ENCODE results near the gene PRR35. TPM values are rescaled to one million over a fixed set of nuclear protein-coding genes. Genes with fewer than 3 reads are reported as not detected.

Gene PRR35
- total RNA-seq, 1 donor = under 0.01 TPM

DNA sequence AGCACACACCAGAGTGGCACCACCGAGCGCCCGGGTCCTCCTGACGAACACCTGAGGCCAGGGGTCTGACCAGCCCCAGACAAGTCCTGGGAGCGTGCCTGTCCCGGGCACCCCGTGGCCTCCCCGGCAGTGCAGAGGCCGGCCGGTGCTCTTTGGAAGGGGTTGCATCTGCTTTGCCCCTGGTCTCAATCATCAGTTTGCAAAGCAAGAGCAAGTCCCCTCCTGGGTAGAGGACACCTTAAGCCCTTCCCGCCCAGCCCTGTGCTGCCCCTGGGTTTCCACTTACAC, 44.3 kb upstream of the PRR35 start:
- H4K20me1 ChIP-seq (ENCODE audit: insufficient read depth, low read length) = peaks cover 2% of the 10 kb centered on the region
- no peak overlapping the region for H3K4me3 ChIP-seq (ENCODE audit: insufficient read depth, low read length)
- H3K9me3 ChIP-seq (ENCODE audit: low read depth, low read length) = no peaks in the 10 kb centered on the region
- H3K4me2 ChIP-seq (ENCODE audit: insufficient read depth, low read length) = no peak overlapping the region
- H3K36me3 ChIP-seq (ENCODE audit: insufficient read depth, low read length) = peaks cover 22% of the 10 kb centered on the region
- no peak for DNase-seq (ENCODE audit: insufficient read length, low spot score, missing footprints)
- no peak overlapping the region for H2AFZ ChIP-seq (ENCODE audit: low read length)
- no peaks in the 10 kb centered on the region for H3K27me3 ChIP-seq (ENCODE audit: insufficient read depth, low read length)
- H3K27ac ChIP-seq (ENCODE audit: low read depth, low read length) = no peak overlapping the region
- no peaks in the 10 kb centered on the region for H3K4me1 ChIP-seq (ENCODE audit: insufficient read depth, low read length)
- H3K79me2 ChIP-seq (ENCODE audit: insufficient read depth, low read length) = no peaks in the 10 kb centered on the region
- TF ChIP-seq, protein P1, sequence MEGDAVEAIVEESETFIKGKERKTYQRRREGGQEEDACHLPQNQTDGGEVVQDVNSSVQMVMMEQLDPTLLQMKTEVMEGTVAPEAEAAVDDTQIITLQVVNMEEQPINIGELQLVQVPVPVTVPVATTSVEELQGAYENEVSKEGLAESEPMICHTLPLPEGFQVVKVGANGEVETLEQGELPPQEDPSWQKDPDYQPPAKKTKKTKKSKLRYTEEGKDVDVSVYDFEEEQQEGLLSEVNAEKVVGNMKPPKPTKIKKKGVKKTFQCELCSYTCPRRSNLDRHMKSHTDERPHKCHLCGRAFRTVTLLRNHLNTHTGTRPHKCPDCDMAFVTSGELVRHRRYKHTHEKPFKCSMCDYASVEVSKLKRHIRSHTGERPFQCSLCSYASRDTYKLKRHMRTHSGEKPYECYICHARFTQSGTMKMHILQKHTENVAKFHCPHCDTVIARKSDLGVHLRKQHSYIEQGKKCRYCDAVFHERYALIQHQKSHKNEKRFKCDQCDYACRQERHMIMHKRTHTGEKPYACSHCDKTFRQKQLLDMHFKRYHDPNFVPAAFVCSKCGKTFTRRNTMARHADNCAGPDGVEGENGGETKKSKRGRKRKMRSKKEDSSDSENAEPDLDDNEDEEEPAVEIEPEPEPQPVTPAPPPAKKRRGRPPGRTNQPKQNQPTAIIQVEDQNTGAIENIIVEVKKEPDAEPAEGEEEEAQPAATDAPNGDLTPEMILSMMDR (IDR thresholded peaks at IDR 0.05; ENCODE audit: extremely low read depth, low read depth, low read length) = no peak

DNA sequence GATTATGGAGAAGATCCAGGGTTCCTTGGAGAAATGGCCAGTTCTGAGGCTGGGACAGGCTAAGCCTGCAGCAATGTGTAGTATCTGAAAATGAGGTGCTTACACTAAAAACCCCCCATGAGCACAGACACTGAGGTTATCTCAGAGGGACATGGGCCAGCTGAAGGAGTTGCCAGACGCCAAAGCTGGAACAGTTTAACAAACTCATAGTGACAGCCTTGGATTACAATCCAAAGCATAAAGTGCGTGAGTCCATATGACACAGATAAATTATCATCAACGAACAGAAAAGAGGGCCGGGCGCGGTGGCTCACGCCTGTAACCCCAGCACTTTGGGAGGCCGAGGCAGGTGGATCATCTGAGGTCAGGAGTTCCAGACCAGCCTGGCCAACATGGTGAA, 43.9 kb upstream of the PRR35 start:
- H3K79me2 ChIP-seq (ENCODE audit: insufficient read depth, low read length) = no peaks in the 10 kb centered on the region
- TF ChIP-seq, protein P1 (IDR thresholded peaks at IDR 0.05; ENCODE audit: extremely low read depth, low read depth, low read length) = no peak

DNA sequence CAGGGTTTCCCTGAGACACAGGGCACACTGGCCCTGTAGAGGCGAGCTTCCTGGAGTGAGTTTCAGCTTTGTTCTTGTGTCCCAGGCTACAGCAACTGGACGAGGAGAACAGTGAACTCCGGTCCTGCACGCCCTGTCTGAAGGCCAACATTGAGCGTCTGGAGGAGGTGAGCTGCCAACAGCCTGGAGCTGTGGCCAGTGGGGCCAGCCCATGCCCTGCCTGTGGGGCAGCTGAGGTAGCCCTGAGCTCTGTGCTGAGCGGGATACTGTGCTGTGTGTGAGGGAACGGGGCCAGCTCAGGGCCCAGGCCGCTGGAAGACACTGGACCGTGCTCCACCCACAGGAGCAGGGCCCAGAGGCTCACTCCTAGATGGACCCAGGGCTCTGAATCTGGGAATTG, 41.3 kb upstream of the PRR35 start:
- no peaks in the 10 kb centered on the region for H3K27me3 ChIP-seq (ENCODE audit: insufficient read depth, low read length)
- TF ChIP-seq, protein P1 (IDR thresholded peaks at IDR 0.05; ENCODE audit: extremely low read depth, low read depth, low read length) = no peak
- H3K4me1 ChIP-seq (ENCODE audit: insufficient read depth, low read length) = no peaks in the 10 kb centered on the region
- no peaks in the 10 kb centered on the region for H3K79me2 ChIP-seq (ENCODE audit: insufficient read depth, low read length)
- no peak overlapping the region for H2AFZ ChIP-seq (ENCODE audit: low read length)
- no peaks in the 10 kb centered on the region for H3K9me3 ChIP-seq (ENCODE audit: low read depth, low read length)
- no peak overlapping the region for H3K4me2 ChIP-seq (ENCODE audit: insufficient read depth, low read length)
- no peak for DNase-seq (ENCODE audit: insufficient read length, low spot score, missing footprints)
- H3K4me3 ChIP-seq (ENCODE audit: insufficient read depth, low read length) = no peak overlapping the region
- peaks cover 19% of the 10 kb centered on the region for H3K36me3 ChIP-seq (ENCODE audit: insufficient read depth, low read length)
- peaks cover 5% of the 10 kb centered on the region for H4K20me1 ChIP-seq (ENCODE audit: insufficient read depth, low read length)
- no peak overlapping the region for H3K27ac ChIP-seq (ENCODE audit: low read depth, low read length)

More for the DNA sequence above, 43.9 kb upstream of the PRR35 start:
- Histone ChIP-seq H3K4me2 (ENCODE audit: insufficient read depth, low read length) (no peak overlapping the region), H3K4me1 (ENCODE audit: insufficient read depth, low read length) (no peaks in the 10 kb centered on the region), H4K20me1 (ENCODE audit: insufficient read depth, low read length) (peaks cover 2% of the 10 kb centered on the region), H2AFZ (ENCODE audit: low read length) (no peak overlapping the region), H3K4me3 (ENCODE audit: insufficient read depth, low read length) (no peak overlapping the region), H3K27ac (ENCODE audit: low read depth, low read length) (no peak overlapping the region), H3K9me3 (ENCODE audit: low read depth, low read length) (no peaks in the 10 kb centered on the region), H3K36me3 (ENCODE audit: insufficient read depth, low read length) (peaks cover 22% of the 10 kb centered on the region), H3K27me3 (ENCODE audit: insufficient read depth, low read length) (no peaks in the 10 kb centered on the region)
- no peak for DNase-seq (ENCODE audit: insufficient read length, low spot score, missing footprints)

DNA sequence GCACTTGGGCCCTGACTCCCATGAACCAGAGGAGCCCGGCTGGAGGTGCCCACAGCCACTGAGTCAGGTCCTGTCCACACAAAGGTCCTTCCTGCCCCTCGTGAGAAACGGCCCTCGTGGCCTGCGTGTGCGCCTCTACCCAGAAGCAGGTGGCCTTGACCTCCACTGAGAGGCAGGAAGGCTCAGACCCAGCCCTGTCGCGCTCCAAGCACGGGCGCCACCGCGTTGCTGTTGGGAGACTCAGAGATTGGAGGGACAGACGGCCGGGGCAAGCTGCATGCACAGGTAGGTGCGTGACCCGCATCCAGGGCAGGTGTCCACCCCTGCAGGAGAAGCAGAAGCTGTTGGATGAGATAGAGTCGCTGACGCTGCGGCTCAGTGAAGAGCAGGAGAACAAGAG, 40.8 kb upstream of the PRR35 start:
- no peak for DNase-seq (ENCODE audit: insufficient read length, low spot score, missing footprints)
- TF ChIP-seq, protein P1 (IDR thresholded peaks at IDR 0.05; ENCODE audit: extremely low read depth, low read depth, low read length) = no peak
- Histone ChIP-seq H3K27me3 (ENCODE audit: insufficient read depth, low read length) (no peaks in the 10 kb centered on the region), H3K4me2 (ENCODE audit: insufficient read depth, low read length) (no peak overlapping the region), H3K27ac (ENCODE audit: low read depth, low read length) (no peak overlapping the region), H2AFZ (ENCODE audit: low read length) (no peak overlapping the region), H3K36me3 (ENCODE audit: insufficient read depth, low read length) (peaks cover 19% of the 10 kb centered on the region), H3K4me3 (ENCODE audit: insufficient read depth, low read length) (no peak overlapping the region), H3K9me3 (ENCODE audit: low read depth, low read length) (no peaks in the 10 kb centered on the region), H3K4me1 (ENCODE audit: insufficient read depth, low read length) (no peaks in the 10 kb centered on the region), H4K20me1 (ENCODE audit: insufficient read depth, low read length) (peaks cover 6% of the 10 kb centered on the region), H3K79me2 (ENCODE audit: insufficient read depth, low read length) (peaks cover 5% of the 10 kb centered on the region)

All from osteoblast (primary cell).